Psoas muscle (tissue), 8 donors: Measurements from ENCODE around the gene TMEM131L. TPM values are rescaled to one million over a fixed set of nuclear protein-coding genes. Genes with fewer than 3 reads are reported as not detected.
A peak's percentile ranks its signal among the peaks of the same experiment; 100 is the strongest.

Source experiments
- ATAC-seq, 4 donors: fragments of 200-7000 bp; cut with Tn5 transposase; one replicate each; pipeline ENCODE4 v1.9.1; 2020; ENCODE audit warnings: moderate library complexity in 3 of 4, mild to moderate bottlenecking in 2 of 4
- DNase-seq, 2 donors: peaks; one replicate each; pipeline ENCODE4 v3.0.0-alpha.2; 2020
- H3K27ac ChIP-seq: fragments of 200-600 bp; one replicate; pipeline ENCODE4 v1.8.0; 2022
- H3K27me3 ChIP-seq, 3 donors: fragments of 200-600 bp in 1 of 3; one replicate each; pipeline versions ENCODE4 v1.6.1 to v1.8.0; 2013 to 2022; ENCODE audit warnings: low read length in 2 of 3, mild to moderate bottlenecking in 2 of 3, moderate library complexity in 1 of 3; ENCODE audit not compliant: insufficient read depth in 3 of 3
- H3K36me3 ChIP-seq, 2 donors: fragments of 200-600 bp in 1 of 2; one replicate each; pipeline versions ENCODE4 v1.6.1 to v1.8.0; 2013 to 2022; ENCODE audit warnings: low read depth in 1 of 2, mild to moderate bottlenecking in 1 of 2, moderate library complexity in 1 of 2; ENCODE audit not compliant: insufficient read depth in 1 of 2
- H3K4me1 ChIP-seq: fragments of 200-600 bp; one replicate; pipeline ENCODE4 v1.8.0; 2022
- H3K4me3 ChIP-seq: fragments of 200-600 bp; one replicate; pipeline ENCODE4 v1.8.0; 2022; ENCODE audit warnings: mild to moderate bottlenecking
- H3K9me3 ChIP-seq: fragments of 200-600 bp; one replicate; pipeline ENCODE4 v1.8.0; 2022
- CTCF ChIP-seq: fragments of 200-600 bp; IDR thresholded peaks from one replicate; pipeline ENCODE4 v1.8.0; 2022; ENCODE audit warnings: antibody characterized with exemption
- WGBS, 3 donors: extraction: QIAGEN DNeasy Blood & Tissue Kit; methylation state at CpG; one replicate each; pipeline versions ENCODE4 v1.1.6 to v1.1.7; 2013; 5-methylcytosine and 5-hydroxymethylcytosine counted together
- intact Hi-C, 2 donors: fragments of 100-400 bp; cut with DNase I; formaldehyde crosslinking; loops; one replicate each; pipeline versions ENCODE4 v1.11.0 to v1.14.2; 2022
- polyA plus RNA-seq, 3 donors: library from polyadenylated mRNA; stranded (reverse); fragments of 200-250 nt; gene quantifications; one replicate each; pipeline ENCODE4 v1.2.3, GENCODE V29; 2013
- total RNA-seq, 4 donors: library from RNA; stranded (reverse); fragmentation: NEBNext Ultra II Directional in 2 of 4; extraction: Animal tissue kit (Norgen Biotek cat#: 25700) in 2 of 4; gene quantifications; one replicate each; pipeline versions ENCODE4 v1.2.1 to v1.2.4, GENCODE V29; 2021 to 2023
- donor health status: healthy with polysubstance abuse.
- donor health status: DM: no; HTN: no; CAD: no; lungs with moderate emphysema.
- donor health status: Bipolar disorder and iron deficiency.
- donor health status: healthy.
- donor health status: DM: yes; HTN: yes; CAD: no.
- donor health status: DM: no; HTN: no; CAD: no.
- donor health status: DM: no; HTN: no; CAD: no.
- donor health status: DM: yes; HTN: yes; CAD: no.

TMEM131L gene
- total and polyA plus RNA-seq, 7 donors, result 2.1 to 21.2 (median 6.9) TPM

GRCh38 chr4:153485860-153486259 is 19.7 kb downstream of the TMEM131L start:
- no peaks in the 10 kb centered on the region for H3K9me3 ChIP-seq
- no peaks in the 10 kb centered on the region for H3K27me3 ChIP-seq
- 30 to 54% (median 40%) methylated on average over 5 of the region's 5 CpGs for WGBS, 3 donors
- H3K4me1 ChIP-seq, result peaks cover 80% of the 10 kb centered on the region
- H3K27ac ChIP-seq, result peak overlapping the region; percentile 87
- no peak for TF ChIP-seq CTCF
- no peak overlapping the region for H3K4me3 ChIP-seq
- H3K36me3 ChIP-seq, result peaks cover 0 to 3% of the 10 kb centered on the region in 2 donors
- ATAC-seq, result no peak
- no peak for DNase-seq
- intact Hi-C loops, result loop anchor here in 1 of 2 donors (5.0 kb wide), 1 partner anchor 81 kb away; no protein-coding TSS in a partner anchor

GRCh38 chr4:153486281-153487151 is 20.4 kb downstream of the TMEM131L start:
- peak overlapping the region; percentile 87 for H3K27ac ChIP-seq
- H3K4me3 ChIP-seq, result no peak overlapping the region
- H3K27me3 ChIP-seq, result no peaks in the 10 kb centered on the region
- H3K9me3 ChIP-seq, result no peaks in the 10 kb centered on the region
- WGBS, 3 donors, result 48 to 70% (median 66%) methylated on average over 14 of the region's 14 CpGs
- DNase-seq (no peak), ATAC-seq (peak; percentile 67 to 82 (median 74))
- intact Hi-C loops, result loop anchor here in 1 of 2 donors (5.0 kb wide), 1 partner anchor 81 kb away; no protein-coding TSS in a partner anchor
- TF ChIP-seq CTCF, result no peak
- no peaks in the 10 kb centered on the region for H3K36me3 ChIP-seq
- H3K4me1 ChIP-seq, result peaks cover 87% of the 10 kb centered on the region

DNA sequence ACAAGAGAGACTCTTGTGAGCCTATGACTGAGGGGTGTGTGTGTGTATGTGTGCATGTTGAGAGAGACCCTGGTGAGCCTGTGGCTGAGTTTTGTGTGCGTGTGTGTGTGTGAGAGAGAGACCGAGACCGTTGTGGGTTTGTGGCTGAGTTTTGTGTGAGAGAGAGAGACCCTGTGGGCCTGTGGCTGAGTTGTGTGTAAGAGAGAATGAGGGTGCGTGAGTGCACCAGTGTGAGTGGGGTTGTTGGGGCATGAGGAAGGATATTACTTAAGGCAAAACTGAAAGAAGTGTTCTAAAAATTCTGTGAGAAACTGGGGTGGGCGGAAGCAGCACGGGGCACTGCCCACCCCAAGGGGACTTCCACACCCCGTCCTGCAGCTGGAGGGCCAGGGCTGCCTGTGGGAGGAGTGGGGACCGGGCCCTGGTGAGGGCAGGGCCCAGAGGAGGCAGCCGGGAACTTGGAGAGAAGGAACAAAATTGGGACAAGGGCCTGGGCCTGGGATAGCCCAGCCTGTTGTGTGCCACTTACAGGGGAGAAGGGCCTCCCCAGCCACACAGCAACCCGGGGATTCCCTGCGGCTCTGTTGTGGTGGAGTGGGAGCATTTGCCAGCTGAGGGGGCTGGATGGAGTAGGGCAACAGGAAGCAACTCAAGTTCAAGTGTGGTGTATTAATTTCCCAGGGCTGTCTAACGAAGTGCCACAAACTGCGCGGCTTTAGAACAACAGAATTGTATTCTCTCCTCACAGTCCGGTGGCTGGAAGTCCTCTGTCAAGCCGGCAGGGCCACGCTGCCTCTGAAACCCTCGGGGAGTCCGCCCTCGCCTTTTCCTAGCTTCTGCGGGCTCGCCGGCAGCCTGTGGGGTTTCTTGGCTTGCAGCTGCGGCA is 22.1 kb downstream of the TMEM131L start:
- no peaks in the 10 kb centered on the region for H3K9me3 ChIP-seq
- peaks cover 77% of the 10 kb centered on the region for H3K4me1 ChIP-seq
- peak; percentile 53 to 77 for DNase-seq
- H3K27me3 ChIP-seq, result no peaks in the 10 kb centered on the region
- peak; percentile 26 to 56 (median 38) for ATAC-seq
- no peaks in the 10 kb centered on the region for H3K36me3 ChIP-seq
- peak overlapping the region; percentile 87 for H3K27ac ChIP-seq
- peak overlapping the region; percentile 52 for H3K4me3 ChIP-seq
- WGBS, 3 donors, result 13 to 23% (median 14%) methylated on average over 24 of the region's 24 CpGs
- no peak for TF ChIP-seq CTCF
- intact Hi-C loops, result loop anchor here in 1 of 2 donors (5.0 kb wide), 1 partner anchor 79 kb away; no protein-coding TSS in a partner anchor

DNA sequence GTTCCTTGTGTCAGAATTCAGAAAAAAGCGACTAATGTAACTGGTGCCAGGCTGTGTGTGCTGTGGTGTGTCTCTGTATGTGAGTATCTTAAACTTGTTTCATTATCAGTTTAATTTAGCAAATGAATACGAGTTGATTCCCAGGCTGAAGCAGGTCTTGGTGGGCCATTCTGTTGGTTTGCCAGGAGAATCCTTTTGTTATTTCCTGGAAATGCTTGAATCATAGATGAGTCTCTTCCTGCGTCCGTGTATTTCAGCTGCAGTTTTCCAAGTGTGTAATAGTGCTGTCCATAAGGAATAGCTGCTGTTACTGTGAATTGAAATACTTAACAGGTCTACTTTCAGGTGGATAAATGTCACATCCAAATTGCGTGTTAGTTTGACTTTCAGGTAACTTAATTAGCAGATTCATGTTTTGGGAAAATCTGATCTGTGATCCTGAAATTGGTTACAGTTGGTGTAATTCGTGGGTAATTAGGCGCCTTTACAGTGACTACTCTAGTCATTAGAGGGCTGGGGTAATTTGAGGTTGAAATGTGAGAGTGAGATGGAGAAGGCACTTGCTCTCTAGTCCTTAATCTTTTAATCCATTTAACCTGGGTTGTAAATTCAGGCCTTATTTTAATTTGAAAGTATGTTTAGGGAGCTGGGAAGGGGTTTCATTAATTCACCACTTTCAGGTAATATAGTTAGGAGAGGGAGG is 23.8 kb downstream of the TMEM131L start:
- no peak overlapping the region for H3K4me3 ChIP-seq
- ATAC-seq, result no peak
- no peaks in the 10 kb centered on the region for H3K9me3 ChIP-seq
- no peaks in the 10 kb centered on the region for H3K36me3 ChIP-seq
- WGBS, 3 donors, result 54 to 70% (median 55%) methylated on average over 7 of the region's 7 CpGs
- intact Hi-C loops, result loop anchor here in 1 of 2 donors (5.0 kb wide), 1 partner anchor 77 kb away; no protein-coding TSS in a partner anchor
- peaks cover 83% of the 10 kb centered on the region for H3K4me1 ChIP-seq
- no peak for DNase-seq
- no peaks in the 10 kb centered on the region for H3K27me3 ChIP-seq
- H3K27ac ChIP-seq, result peak overlapping the region; percentile 87
- no peak for TF ChIP-seq CTCF
